ENCODE measurements around the gene CTSH. TPM values are rescaled to one million over a fixed set of nuclear protein-coding genes. Genes with fewer than 3 reads are reported as not detected.

Gene CTSH
- total RNA-seq, 1 donor from 2014 or later: 112 TPM

DNA sequence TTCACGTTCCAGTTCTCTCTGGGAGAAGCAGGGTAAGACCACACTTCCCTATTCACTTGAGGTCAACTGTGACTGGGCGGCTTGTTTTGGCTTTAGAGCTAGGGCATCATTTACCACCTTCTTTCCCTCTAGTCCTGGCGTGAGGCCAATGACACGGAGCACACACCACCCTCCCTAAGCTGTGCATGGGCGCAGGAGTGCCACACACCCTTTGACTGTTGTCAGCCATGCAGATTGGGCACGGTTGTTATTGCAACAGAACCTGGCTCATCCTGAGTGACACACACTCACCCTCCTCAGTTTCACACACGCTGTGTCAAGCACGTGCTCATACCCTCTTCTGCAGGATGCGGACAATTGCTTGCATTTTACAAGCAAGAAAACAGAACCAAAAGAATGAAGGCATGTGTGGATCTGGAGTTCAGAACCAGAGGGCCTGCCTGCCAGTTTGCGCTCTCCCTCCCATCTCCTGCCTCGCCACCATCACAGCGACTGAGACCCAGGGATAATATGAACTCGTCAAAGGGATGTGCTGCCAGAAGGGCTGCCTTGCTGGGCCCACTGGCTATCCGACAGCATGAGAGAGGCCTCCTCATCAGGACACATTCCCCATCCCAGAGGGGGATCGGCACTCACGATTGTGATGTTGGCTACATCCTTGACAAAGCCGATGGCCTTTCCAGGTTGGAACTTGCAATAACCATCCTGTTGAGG is 17.6 kb downstream of the CTSH start:
- no peak overlapping the region for H3K4me3 ChIP-seq
- H3K4me1 ChIP-seq: peaks cover 0 to 5% of the 10 kb centered on the region in 2 donors
- H3K36me3 ChIP-seq: peaks cover 25 to 58% of the 10 kb centered on the region in 2 donors
- TF ChIP-seq, protein P1, sequence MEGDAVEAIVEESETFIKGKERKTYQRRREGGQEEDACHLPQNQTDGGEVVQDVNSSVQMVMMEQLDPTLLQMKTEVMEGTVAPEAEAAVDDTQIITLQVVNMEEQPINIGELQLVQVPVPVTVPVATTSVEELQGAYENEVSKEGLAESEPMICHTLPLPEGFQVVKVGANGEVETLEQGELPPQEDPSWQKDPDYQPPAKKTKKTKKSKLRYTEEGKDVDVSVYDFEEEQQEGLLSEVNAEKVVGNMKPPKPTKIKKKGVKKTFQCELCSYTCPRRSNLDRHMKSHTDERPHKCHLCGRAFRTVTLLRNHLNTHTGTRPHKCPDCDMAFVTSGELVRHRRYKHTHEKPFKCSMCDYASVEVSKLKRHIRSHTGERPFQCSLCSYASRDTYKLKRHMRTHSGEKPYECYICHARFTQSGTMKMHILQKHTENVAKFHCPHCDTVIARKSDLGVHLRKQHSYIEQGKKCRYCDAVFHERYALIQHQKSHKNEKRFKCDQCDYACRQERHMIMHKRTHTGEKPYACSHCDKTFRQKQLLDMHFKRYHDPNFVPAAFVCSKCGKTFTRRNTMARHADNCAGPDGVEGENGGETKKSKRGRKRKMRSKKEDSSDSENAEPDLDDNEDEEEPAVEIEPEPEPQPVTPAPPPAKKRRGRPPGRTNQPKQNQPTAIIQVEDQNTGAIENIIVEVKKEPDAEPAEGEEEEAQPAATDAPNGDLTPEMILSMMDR (IDR thresholded peaks at IDR 0.05): no peak
- H3K27ac ChIP-seq: no peak overlapping the region
- intact Hi-C loops (cut with DNase I): no loop called here
- no peaks in the 10 kb centered on the region for H3K9me3 ChIP-seq
- H3K27me3 ChIP-seq: no peaks in the 10 kb centered on the region
- DNase-seq (ENCODE audit: low spot score in 2 of 2): no peak

DNA sequence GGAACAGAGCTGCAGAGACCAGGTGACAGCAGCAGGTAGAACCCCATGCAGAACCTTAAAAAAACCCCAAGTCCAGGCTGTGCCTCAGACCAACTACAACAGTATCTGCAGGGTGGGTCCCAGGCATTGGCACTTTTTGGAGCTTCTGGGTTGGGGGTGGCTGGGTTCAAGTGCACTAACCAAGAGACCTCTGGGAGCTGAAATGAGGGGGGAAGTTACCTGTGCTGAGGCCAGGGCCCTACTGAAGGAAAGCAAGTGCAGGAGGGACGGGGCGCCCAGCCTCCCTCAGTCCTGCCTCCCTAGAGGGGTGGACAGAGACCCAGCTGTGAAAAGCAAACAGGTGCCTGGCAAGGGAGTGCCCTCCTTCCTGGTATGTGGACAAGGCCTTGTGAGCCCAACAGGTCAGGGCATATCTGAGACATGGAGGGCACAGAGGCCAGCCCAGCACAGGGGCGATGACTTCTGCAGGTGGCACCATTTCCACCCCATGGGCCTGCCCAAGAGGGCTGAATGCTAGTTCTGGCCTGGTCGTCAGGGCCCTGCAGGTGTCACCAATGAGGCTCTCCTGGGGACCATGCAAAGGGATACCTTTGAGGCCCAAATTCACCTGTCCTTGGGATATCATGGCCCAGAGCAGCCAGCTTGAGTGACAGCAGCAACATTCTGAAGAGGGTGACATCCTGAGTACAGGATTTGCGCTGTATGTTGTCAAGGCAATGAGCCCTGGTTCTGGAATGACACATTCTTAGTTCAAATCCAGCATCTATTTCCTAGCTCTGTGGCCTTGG is 18.7 kb downstream of the CTSH start:
- no peak for DNase-seq (ENCODE audit: low spot score in 2 of 2)
- TF ChIP-seq, protein P1 (IDR thresholded peaks at IDR 0.05): no peak
- Histone ChIP-seq H3K9me3 (no peaks in the 10 kb centered on the region), H3K4me1 (peaks cover 0 to 4% of the 10 kb centered on the region in 2 donors), H3K36me3 (peaks cover 36 to 69% of the 10 kb centered on the region in 2 donors), H3K4me3 (no peak overlapping the region), H3K27ac (no peak overlapping the region), H3K27me3 (no peaks in the 10 kb centered on the region)
- intact Hi-C loops (cut with DNase I): no loop called here

DNA sequence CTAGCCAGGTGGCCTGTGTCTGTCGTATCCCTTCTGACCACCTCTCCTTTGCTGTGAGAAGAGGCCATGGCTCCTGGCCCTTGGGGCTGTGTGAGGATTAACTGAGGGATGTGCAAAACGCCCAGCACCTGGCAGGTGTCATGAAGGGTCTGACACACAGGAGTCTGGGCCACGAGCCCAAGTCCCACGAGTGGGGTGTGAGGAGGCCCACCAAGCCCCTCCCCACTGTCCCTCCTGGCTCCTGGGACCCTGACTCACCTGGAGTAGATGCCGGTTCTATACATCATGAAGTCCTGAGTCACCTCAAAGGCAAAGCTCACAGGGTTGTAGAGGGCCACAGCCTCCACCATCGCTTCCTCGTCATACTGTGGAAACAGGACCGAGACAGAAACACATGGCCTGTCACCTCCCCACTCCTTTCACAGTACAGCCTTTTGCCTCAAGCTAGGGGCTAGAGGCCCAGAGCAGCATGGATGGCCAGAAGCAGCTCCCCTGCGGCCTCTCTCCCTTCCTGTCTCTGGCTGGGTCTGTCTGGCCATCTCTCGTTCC is 19.7 kb downstream of the CTSH start:
- H3K36me3 ChIP-seq: peaks cover 44 to 75% of the 10 kb centered on the region in 2 donors
- intact Hi-C loops (cut with DNase I): no loop called here

DNA sequence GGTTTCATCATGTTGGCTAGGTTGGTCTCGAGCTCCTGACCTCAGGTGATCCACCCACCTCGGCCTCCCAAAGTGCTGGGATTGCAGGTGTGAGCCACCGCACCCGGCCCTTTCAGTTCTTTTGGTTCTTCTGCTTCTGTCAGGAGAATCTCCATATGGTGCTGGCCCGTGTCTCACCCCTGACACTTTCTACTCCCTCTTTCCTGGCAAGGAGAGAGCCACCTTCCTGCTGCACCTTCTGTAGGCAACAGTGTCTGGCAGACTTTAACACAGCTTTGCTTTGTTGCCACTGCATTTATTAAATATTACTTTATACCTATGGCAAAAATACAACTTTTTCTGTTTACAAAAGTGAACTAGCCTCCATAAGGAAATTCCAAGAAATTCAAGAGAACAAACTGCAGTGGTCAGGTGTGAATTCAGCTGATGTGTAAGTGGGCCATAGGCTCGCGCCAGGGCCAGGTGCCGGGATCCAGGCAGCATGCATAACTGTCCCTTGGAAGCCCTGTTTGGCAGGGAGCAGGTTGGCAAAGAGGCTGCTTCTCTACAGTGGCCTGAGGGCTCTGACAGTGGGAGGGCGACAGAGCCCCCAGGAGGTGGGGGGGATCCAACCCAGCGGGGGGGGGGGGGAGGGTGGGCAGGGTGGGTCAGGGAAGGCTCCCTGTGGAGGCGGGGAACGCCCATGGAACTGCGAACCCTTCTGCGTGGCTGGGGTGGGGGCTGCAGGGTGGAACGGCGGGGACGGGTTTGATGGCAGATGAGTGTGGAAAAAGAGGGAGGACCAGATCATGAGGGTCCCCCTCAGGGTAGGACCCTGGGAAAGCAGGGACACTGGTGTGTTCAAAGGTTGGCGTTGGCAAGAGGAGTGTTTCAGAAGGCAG is 21.1 kb downstream of the CTSH start:
- Histone ChIP-seq H3K27ac (no peak overlapping the region), H3K36me3 (peaks cover 58 to 88% of the 10 kb centered on the region in 2 donors)
- intact Hi-C loops (cut with DNase I): no loop called here

More for the DNA sequence above, 19.7 kb downstream of the CTSH start:
- Histone ChIP-seq H3K27ac (no peak overlapping the region), H3K27me3 (no peaks in the 10 kb centered on the region), H3K4me3 (no peak overlapping the region), H3K9me3 (no peaks in the 10 kb centered on the region), H3K4me1 (no peaks in the 10 kb centered on the region)
- TF ChIP-seq, protein P1 (IDR thresholded peaks at IDR 0.05): no peak
- no peak for DNase-seq (ENCODE audit: low spot score in 2 of 2)

More for the DNA sequence above, 21.1 kb downstream of the CTSH start:
- Histone ChIP-seq H3K9me3 (no peaks in the 10 kb centered on the region), H3K4me1 (no peaks in the 10 kb centered on the region), H3K4me3 (no peak overlapping the region), H3K27me3 (no peaks in the 10 kb centered on the region)
- TF ChIP-seq, protein P1 (IDR thresholded peaks at IDR 0.05): no peak
- no peak for DNase-seq (ENCODE audit: low spot score in 2 of 2)
